ENCODE data around the gene TRPC5OS.

Gene TRPC5OS

GRCh38 chrX:111896148-111896547 is 20.2 kb downstream of the TRPC5OS start:
- DNase-seq (ENCODE audit: low spot score) = no peak

- no peak for DNase-seq (ENCODE audit: low spot score)
Observed at GRCh38 chrX:111914398-111915090, 38.6 kb downstream of the TRPC5OS start.

DNA sequence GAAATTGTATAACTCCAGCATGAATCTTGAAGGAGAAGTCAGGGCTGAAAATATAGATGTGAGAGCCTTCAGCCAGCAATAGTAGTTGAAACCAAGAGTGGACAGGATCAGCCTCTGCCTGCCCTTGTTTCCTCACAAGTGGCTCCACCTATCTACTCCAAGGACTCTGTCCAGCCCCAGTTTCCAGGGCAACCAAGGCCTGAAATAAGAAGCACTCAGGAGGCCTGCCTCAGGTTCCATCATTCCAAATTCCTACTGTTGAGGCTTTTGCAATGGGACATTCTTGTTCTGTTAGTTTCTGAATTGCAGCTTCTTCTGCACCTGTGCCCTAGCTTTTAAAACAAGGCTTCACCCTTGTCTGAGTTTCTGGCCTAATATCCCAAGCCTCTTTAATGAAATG is 41.6 kb downstream of the TRPC5OS start:
- DNase-seq (ENCODE audit: low spot score) = no peak

GRCh38 chrX:111928456-111928855 is 52.5 kb downstream of the TRPC5OS start:
- DNase-seq (ENCODE audit: low spot score) = no peak
